ENCODE results near the gene RCL1. TPM values are rescaled to one million over a fixed set of nuclear protein-coding genes. Genes with fewer than 3 reads are reported as not detected.

The RCL1 gene
- total and polyA plus RNA-seq, 2 donors (not counting 3 experiments of a cell fraction or from before 2014, with no cell fraction given), result 12.9 to 13.2 TPM

GRCh38 chr9:4746278-4747030, 46.3 kb upstream of the RCL1 start:
- H3K27ac ChIP-seq (ENCODE audit: insufficient read depth, low read depth, low read length), result no peak overlapping the region
- no peak for DNase-seq (ENCODE audit: low read depth, low spot score)
- no peak overlapping the region for H3K4me2 ChIP-seq (ENCODE audit: insufficient read depth, low read length)
- no peak for FAIRE-seq
- no peaks in the 10 kb centered on the region for H3K9me1 ChIP-seq (replicated peaks; ENCODE audit: control insufficient read depth, extremely low read depth, insufficient read depth, low read length)
- no TSS peak for BruUV-seq (replicated peaks)
- no peaks in the 10 kb centered on the region for H3K9me3 ChIP-seq (replicated peaks; ENCODE audit: control insufficient read depth, insufficient read depth, low read length)
- no peak overlapping the region for H3K4me3 ChIP-seq (replicated peaks in 1 of 3; ENCODE audit: insufficient read depth in 1 of 3, low read depth in 1 of 3, low read length in 3 of 3)
- H3K4me1 ChIP-seq (ENCODE audit: control insufficient read depth, extremely low read depth, insufficient read depth, low read length), result no peaks in the 10 kb centered on the region
- intact Hi-C loops (cut with micrococcal nuclease), result no loop called here
- no peaks in the 10 kb centered on the region for H3K27me3 ChIP-seq (ENCODE audit: control insufficient read depth in 2 of 2, insufficient read depth in 2 of 2, low read length in 2 of 2)
- ChIA-PET CTCF (interaction anchor here (0.9 to 1.6 kb wide), 6 partner anchors 12 to 854 kb away, joined by 3 to 5 read pairs (median 3); partner anchors contain the start of gene JAK2), POLR2A (no interaction called here)
- H4K20me1 ChIP-seq (replicated peaks; ENCODE audit: control insufficient read depth, extremely low read depth, insufficient read depth, low read length), result no peaks in the 10 kb centered on the region
- H3K36me3 ChIP-seq (ENCODE audit: control insufficient read depth in 2 of 2, extremely low read depth in 1 of 2, insufficient read depth in 2 of 2, low read length in 2 of 2), result no peaks in the 10 kb centered on the region
- TF ChIP-seq FOS (IDR thresholded peaks at IDR 0.05; ENCODE audit: borderline replicate concordance, insufficient read depth, low read length) (no peak), MAX (IDR thresholded peaks at IDR 0.05; ENCODE audit: insufficient read depth, insufficient read length) (no peak), MYC (IDR thresholded peaks at IDR 0.05; ENCODE audit: low read depth, low read length) (no peak)
- TF ChIP-seq, protein P1, sequence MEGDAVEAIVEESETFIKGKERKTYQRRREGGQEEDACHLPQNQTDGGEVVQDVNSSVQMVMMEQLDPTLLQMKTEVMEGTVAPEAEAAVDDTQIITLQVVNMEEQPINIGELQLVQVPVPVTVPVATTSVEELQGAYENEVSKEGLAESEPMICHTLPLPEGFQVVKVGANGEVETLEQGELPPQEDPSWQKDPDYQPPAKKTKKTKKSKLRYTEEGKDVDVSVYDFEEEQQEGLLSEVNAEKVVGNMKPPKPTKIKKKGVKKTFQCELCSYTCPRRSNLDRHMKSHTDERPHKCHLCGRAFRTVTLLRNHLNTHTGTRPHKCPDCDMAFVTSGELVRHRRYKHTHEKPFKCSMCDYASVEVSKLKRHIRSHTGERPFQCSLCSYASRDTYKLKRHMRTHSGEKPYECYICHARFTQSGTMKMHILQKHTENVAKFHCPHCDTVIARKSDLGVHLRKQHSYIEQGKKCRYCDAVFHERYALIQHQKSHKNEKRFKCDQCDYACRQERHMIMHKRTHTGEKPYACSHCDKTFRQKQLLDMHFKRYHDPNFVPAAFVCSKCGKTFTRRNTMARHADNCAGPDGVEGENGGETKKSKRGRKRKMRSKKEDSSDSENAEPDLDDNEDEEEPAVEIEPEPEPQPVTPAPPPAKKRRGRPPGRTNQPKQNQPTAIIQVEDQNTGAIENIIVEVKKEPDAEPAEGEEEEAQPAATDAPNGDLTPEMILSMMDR (IDR thresholded peaks at IDR 0.05; ENCODE audit: extremely low read depth in 1 of 2, insufficient read depth in 1 of 2, low read depth in 1 of 2, low read length in 2 of 2), result no peak
- H3K9ac ChIP-seq (replicated peaks; ENCODE audit: extremely low read depth, insufficient read depth, low read length), result no peak overlapping the region
- H2AFZ ChIP-seq (ENCODE audit: low read depth, low read length), result no peak overlapping the region
- dilution Hi-C loops (cut with MboI; ENCODE audit: extremely low pct_ligation_motif_present, low sequenced_read_pairs), result no loop called here
- H3K79me2 ChIP-seq (ENCODE audit: control insufficient read depth, insufficient read depth, low read length), result no peaks in the 10 kb centered on the region

Measured in endothelial cell of umbilical vein (primary cell).